Central memory CD4-positive, alpha-beta T cell (primary cell): ENCODE measurements around the gene BRD7.

ENCODE experiments used
- DNase-seq: peaks from one replicate; pipeline ENCODE4 v3.0.0; 2022
- total RNA-seq, 3 experiments: gene quantifications; one replicate each; lab custom pipeline; 2026; lab: John Stamatoyannopoulos, UW

Gene BRD7
- total RNA-seq, result 88.2 to 131 (median 112) reads per million in 3 experiments

GRCh38 chr16:50368410-50369132 is at the start of gene BRD7:
BRD7 (minus strand) TSS chr16:50368988; CDS start chr16:50368774, 214 bp downstream.
- peak; percentile 62 for DNase-seq

GRCh38 chr16:50416388-50416787 is 47.6 kb upstream of the BRD7 start:
- DNase-seq, result no peak

GRCh38 chr16:50414152-50414551 is 45.4 kb upstream of the BRD7 start:
- DNase-seq, result no peak

- DNase-seq, result no peak
Observed at GRCh38 chr16:50411034-50411433, 42.2 kb upstream of the BRD7 start.

GRCh38 chr16:50408001-50408561 is 39.3 kb upstream of the BRD7 start:
- DNase-seq, result no peak

- no peak for DNase-seq
Observed at GRCh38 chr16:50407351-50407750, 38.6 kb upstream of the BRD7 start.

- no peak for DNase-seq
Observed at GRCh38 chr16:50403491-50403890, 34.7 kb upstream of the BRD7 start.

- DNase-seq, result no peak
Observed at GRCh38 chr16:50402298-50402895, 33.6 kb upstream of the BRD7 start.

- no peak for DNase-seq
Observed at GRCh38 chr16:50401355-50401754, 32.6 kb upstream of the BRD7 start.

GRCh38 chr16:50400967-50401348 is 32.2 kb upstream of the BRD7 start:
- no peak for DNase-seq

GRCh38 chr16:50400312-50400966 is 31.7 kb upstream of the BRD7 start:
- no peak for DNase-seq

- no peak for DNase-seq
Observed at GRCh38 chr16:50399411-50399810, 30.6 kb upstream of the BRD7 start.

GRCh38 chr16:50398336-50398735 is 29.5 kb upstream of the BRD7 start:
- DNase-seq, result no peak

GRCh38 chr16:50396761-50397535 is 28.2 kb upstream of the BRD7 start:
- no peak for DNase-seq

GRCh38 chr16:50395763-50396710 is 27.2 kb upstream of the BRD7 start:
- DNase-seq, result peak; percentile 9

- no peak for DNase-seq
Observed at GRCh38 chr16:50393858-50394802, 25.3 kb upstream of the BRD7 start.

- DNase-seq, result no peak
Observed at GRCh38 chr16:50393416-50393815, 24.6 kb upstream of the BRD7 start.

GRCh38 chr16:50390914-50391716 is 22.3 kb upstream of the BRD7 start:
- DNase-seq, result no peak

- no peak for DNase-seq
Observed at GRCh38 chr16:50390371-50390771, 21.6 kb upstream of the BRD7 start.

- no peak for DNase-seq
Observed at GRCh38 chr16:50389900-50390299, 21.1 kb upstream of the BRD7 start.
